Neural crest cell (in vitro differentiated cells): Measurements from ENCODE around the gene HCN3. TPM values are rescaled to one million over a fixed set of nuclear protein-coding genes. Genes with fewer than 3 reads are reported as not detected.

Experiments
- DNase-seq: peaks from one replicate; pipeline ENCODE4 v3.0.0; 2021; ENCODE audit warnings: low read depth, mixed read lengths, low spot score
- H3K27ac Mint-ChIP-seq: one replicate; pipeline ENCODE4 v1.8.0; 2021; ENCODE audit warnings: mild to moderate bottlenecking, mixed read lengths; ENCODE audit not compliant: unreplicated experiment
- H3K27me3 Mint-ChIP-seq: 2 replicates; pipeline ENCODE4 v1.8.0; 2021; ENCODE audit warnings: low read depth, mild to moderate bottlenecking, mixed read lengths
- H3K36me3 Mint-ChIP-seq: 2 replicates; pipeline ENCODE4 v1.8.0; 2021; ENCODE audit warnings: low read depth, mild to moderate bottlenecking, mixed read lengths
- H3K4me1 Mint-ChIP-seq: 2 replicates; pipeline ENCODE4 v1.8.0; 2021; ENCODE audit warnings: mixed read lengths
- H3K4me3 Mint-ChIP-seq: one replicate; pipeline ENCODE4 v1.8.0; 2021; ENCODE audit warnings: mild to moderate bottlenecking, mixed read lengths
- H3K9me3 Mint-ChIP-seq: 2 replicates; pipeline ENCODE4 v1.8.0; 2021; ENCODE audit warnings: mixed read lengths
- total RNA-seq: library from RNA; stranded (reverse); gene quantifications from 2 replicates; pipeline ENCODE4 v1.2.1, GENCODE V29; 2021
- TF ChIP-seq, protein P1 (sequence below): fragments of 200-600 bp; sonication (generic); conservative IDR thresholded peaks from 2 replicates; pipeline ENCODE4 v1.5.0; 2021; ENCODE audit warnings: antibody characterized with exemption, mild to moderate bottlenecking

The HCN3 gene
- total RNA-seq, 1 donor from 2014 or later: 20.8 TPM

DNA sequence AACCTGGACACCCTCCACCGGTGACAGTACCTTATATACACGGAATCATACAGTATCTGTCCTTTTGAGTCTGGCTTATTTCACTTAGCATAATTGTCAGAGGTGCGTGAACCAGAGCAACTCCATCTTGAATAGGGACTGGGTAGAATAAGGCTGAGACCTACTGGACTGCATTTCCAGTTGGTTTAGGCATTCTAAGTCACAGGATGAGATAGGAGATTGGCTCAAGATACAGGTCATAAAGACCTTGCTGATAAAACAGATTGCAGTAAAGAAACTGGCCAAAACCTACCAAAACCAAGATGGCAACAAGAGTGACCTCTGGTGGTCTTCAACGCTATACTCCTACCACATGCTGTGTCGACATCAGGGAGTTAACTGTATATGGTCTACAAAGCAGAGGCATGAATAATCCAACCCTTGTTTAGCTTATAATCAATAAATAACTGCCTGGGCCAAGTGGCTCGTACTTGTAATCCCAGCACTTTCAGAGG is 30.0 kb downstream of the HCN3 start:
- peaks cover 21% of the 10 kb centered on the region for H3K36me3 Mint-ChIP-seq
- peak overlapping the region; percentile 84 for H3K4me3 Mint-ChIP-seq
- peak overlapping the region; percentile 84 for H3K27ac Mint-ChIP-seq
- H3K9me3 Mint-ChIP-seq: no peaks in the 10 kb centered on the region
- no peak for DNase-seq
- peaks cover 54% of the 10 kb centered on the region for H3K4me1 Mint-ChIP-seq
- no peaks in the 10 kb centered on the region for H3K27me3 Mint-ChIP-seq
- TF ChIP-seq, protein P1, sequence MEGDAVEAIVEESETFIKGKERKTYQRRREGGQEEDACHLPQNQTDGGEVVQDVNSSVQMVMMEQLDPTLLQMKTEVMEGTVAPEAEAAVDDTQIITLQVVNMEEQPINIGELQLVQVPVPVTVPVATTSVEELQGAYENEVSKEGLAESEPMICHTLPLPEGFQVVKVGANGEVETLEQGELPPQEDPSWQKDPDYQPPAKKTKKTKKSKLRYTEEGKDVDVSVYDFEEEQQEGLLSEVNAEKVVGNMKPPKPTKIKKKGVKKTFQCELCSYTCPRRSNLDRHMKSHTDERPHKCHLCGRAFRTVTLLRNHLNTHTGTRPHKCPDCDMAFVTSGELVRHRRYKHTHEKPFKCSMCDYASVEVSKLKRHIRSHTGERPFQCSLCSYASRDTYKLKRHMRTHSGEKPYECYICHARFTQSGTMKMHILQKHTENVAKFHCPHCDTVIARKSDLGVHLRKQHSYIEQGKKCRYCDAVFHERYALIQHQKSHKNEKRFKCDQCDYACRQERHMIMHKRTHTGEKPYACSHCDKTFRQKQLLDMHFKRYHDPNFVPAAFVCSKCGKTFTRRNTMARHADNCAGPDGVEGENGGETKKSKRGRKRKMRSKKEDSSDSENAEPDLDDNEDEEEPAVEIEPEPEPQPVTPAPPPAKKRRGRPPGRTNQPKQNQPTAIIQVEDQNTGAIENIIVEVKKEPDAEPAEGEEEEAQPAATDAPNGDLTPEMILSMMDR: peak; percentile 50

DNA sequence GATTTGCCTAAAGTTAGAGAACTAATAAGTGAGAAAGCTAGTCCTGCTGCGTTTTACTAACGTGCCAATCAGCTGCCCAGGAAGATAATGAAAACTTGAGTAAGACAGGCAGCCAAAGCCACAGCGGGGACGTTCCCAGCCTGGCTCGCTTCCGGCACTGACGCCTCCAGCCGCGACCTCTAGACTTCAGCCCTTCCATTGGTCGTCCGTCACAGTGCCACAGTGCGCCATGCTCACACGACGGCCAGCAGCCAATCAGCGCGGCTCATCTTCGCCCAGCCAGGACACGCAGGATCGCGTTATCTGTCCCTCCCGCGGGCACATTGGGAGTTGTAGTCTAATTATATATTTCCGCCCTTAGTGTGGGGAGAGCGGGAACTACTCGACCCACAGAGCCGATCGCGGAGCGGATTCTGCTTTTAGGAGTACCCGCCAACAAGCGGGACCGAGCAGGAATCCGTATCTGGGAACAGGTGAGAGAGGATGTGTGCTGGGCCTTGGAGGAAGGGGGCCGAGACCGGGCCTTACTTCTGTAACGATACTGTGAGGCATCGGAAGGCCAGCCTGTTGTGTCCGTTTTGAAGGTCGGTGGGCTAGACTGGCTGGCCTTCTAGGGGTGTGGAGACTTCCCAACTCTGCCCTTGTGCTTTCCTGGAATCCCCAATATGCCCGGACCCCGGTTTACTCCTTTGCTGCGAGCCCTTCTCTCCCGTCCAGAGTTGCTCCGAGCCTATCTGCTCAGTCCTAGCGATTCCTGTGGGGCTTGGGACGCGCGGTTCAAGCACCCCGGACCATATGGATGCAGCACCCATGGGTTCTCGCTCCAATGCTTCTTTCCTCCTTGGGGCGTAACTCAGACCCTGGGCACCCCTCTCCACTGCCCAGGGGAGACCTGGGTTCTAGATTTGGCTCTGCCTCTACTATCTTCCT is 31.5 kb downstream of the HCN3 start, which contains the start of gene FDPS:
TSS of gene FDPS (plus strand) at position 374 of the 930 bp plus-strand sequence. CDS start 924 bp downstream, outside the sequence.
- Mint-ChIP-seq H3K9me3 (no peaks in the 10 kb centered on the region), H3K4me1 (peaks cover 58% of the 10 kb centered on the region), H3K4me3 (peak within 1 kb of the TSS; percentile 98), H3K27me3 (no peaks in the 10 kb centered on the region), H3K27ac (peak within 1 kb of the TSS; percentile 95), H3K36me3 (peaks cover 30% of the 10 kb centered on the region)
- peak; percentile 88 for DNase-seq
- TF ChIP-seq, protein P1: no peak

DNA sequence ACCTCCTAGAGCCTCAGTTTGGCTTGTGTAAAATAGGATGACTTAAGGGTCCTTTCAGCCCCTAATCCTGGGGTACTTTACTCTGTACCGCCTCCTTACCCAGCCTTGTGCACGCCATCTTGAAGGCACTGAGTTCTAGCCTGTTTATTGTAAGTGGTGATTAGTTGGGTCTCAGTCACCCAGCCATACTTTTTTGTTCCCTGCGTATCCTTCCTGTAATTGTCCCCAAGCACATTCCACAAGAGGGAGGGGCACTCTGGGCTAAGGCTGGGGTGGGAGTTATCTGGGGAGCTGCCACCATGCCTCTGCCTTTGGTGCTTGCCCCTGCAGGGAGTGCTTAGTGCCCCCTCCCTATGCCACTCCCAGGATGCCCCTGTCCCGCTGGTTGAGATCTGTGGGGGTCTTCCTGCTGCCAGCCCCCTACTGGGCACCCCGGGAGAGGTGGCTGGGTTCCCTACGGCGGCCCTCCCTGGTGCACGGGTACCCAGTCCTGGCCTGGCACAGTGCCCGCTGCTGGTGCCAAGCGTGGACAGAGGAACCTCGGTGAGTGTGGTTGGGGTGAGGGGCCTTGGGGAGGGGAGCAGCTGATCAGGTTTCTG is 32.3 kb downstream of the HCN3 start:
- H3K4me3 Mint-ChIP-seq: peak overlapping the region; percentile 98
- TF ChIP-seq, protein P1: no peak
- DNase-seq: no peak

DNA sequence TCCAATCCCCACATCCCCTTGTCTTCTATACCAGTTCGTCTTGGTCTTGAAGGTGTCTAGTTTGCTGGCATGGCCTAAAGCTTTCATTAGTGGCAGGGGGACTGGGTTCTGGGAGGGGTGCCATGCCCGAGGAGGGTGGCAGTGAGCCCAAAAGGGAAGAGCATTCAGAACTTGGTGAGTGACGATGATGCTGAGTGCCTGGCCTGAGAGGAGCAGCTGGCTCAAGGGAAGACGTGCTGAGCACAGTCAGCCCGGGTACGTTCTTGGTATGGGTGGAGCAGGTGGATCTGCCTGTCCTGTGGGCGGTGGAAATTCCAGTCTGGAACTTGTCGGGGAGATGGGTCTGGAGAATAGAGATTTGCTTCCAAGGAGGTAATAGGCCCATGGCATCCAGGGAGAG is 36.0 kb downstream of the HCN3 start:
- no peaks in the 10 kb centered on the region for H3K9me3 Mint-ChIP-seq
- TF ChIP-seq, protein P1: no peak
- peak overlapping the region; percentile 82 for H3K4me3 Mint-ChIP-seq
- H3K4me1 Mint-ChIP-seq: peaks cover 52% of the 10 kb centered on the region
- no peak for DNase-seq
- H3K27me3 Mint-ChIP-seq: peaks cover 2% of the 10 kb centered on the region
- H3K27ac Mint-ChIP-seq: peak overlapping the region; percentile 93
- H3K36me3 Mint-ChIP-seq: peaks cover 42% of the 10 kb centered on the region

More for the DNA sequence above, 32.3 kb downstream of the HCN3 start:
- peak overlapping the region; percentile 95 for H3K27ac Mint-ChIP-seq
- H3K27me3 Mint-ChIP-seq: no peaks in the 10 kb centered on the region
- H3K4me1 Mint-ChIP-seq: peaks cover 55% of the 10 kb centered on the region
- no peaks in the 10 kb centered on the region for H3K9me3 Mint-ChIP-seq
- peaks cover 30% of the 10 kb centered on the region for H3K36me3 Mint-ChIP-seq

DNA sequence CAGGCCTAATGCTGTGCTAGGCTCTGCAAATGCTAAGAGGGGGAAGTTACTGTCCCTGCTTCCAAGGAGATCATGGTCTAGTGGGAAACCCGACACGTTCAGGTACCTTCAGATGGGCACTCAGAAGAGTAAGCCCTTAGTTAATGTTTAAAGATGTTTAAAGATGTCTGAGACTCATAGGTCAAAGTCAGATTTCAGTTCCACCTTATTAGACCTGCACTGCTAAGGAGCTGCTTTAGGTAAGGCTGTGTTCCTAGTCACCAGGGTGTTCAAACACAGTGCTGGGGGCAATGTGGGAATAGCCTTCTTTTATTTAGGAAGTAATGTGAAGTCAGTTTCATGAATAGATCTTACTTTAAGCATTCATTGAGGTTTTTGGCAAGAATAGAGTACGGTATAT is 39.7 kb downstream of the HCN3 start:
- H3K4me3 Mint-ChIP-seq: peak overlapping the region; percentile 52
- H3K27me3 Mint-ChIP-seq: peaks cover 19% of the 10 kb centered on the region
- no peaks in the 10 kb centered on the region for H3K9me3 Mint-ChIP-seq
- no peak for DNase-seq
- TF ChIP-seq, protein P1: no peak
- H3K27ac Mint-ChIP-seq: no peak overlapping the region
- peaks cover 63% of the 10 kb centered on the region for H3K4me1 Mint-ChIP-seq
- peaks cover 34% of the 10 kb centered on the region for H3K36me3 Mint-ChIP-seq
